NCI-H1694 (cell line): ENCODE results near the gene TMEM62.
"Not testable (repeated sequence)": the region's sequence is repeated elsewhere in the genome, so short reads cannot be mapped to it uniquely, and the experiment has no call there.

Source experiments
- DNase-seq: peaks from one replicate; lab custom pipeline; 2025; lab: John Stamatoyannopoulos, UW

Gene TMEM62

GRCh38 chr15:43209059-43209824 lies 75.9 kb downstream of the TMEM62 start:
- DNase-seq: no peak

GRCh38 chr15:43210172-43210745 lies 76.9 kb downstream of the TMEM62 start:
- no peak for DNase-seq

DNA sequence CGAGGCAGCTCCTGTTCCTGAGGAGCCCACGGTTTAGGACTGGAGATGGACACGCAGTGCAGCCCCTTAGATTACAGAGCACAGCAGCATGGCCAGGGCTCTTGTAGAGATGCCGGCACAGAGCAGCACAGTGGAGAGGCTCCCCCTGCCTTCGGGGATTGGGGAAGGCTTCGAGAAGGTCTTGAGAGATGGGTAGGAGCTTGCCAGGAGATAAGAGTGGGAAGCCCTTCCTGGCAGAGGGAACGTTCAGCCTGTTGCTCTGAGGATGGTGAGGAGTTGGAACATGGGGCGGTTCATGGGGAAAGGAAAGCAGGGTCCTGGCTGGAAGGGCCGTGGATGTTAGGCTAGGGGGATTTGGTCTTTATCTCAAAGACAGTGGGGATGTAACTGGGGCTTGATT lies 77.4 kb downstream of the TMEM62 start:
- DNase-seq: no peak

- DNase-seq: no peak
Measured at GRCh38 chr15:43211224-43211735, 77.9 kb downstream of the TMEM62 start.

- no peak for DNase-seq
Measured at GRCh38 chr15:43212299-43212698, 78.9 kb downstream of the TMEM62 start.

DNA sequence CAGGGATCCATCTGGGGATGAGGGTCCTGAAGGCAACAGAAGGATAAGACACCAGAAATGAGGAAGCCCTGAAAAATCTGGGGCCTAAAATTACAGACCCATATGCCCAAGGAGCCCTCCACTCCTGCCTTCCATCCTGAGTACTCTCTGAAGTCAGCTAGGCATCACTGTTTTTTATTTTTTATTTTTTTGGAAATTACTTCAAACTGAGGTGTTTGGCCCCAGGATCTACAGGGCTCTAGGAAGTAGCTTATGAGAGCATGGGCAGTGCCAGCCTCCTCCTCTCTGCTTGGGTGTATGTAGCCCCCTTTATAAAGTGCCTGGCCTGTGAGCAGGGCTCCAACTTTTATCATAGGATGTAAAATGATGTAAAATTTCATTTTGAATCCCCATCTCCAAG lies 79.6 kb downstream of the TMEM62 start:
- DNase-seq: no peak

GRCh38 chr15:43213466-43213865 lies 80.1 kb downstream of the TMEM62 start:
- no peak for DNase-seq

DNA sequence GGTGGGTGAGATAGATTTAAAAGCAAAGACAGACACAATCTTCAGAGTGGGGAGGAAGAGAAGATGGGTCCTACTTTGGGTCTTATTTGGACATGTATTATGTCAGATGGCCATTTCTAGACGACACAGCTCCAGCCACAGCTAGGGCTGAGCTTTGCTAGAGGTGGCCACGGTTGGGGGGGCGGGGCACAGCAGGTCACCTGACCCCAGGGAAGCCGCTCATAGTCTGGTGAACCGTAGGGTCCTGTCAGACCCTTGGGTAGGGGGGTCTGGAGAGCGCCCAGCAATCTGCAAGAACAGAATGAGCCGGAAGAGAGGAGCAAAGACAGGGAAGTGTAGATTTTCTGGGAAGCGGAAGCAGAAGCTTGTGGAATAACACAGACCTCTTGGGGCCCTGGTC lies 80.8 kb downstream of the TMEM62 start:
- DNase-seq: no peak

GRCh38 chr15:43214592-43215295 lies 81.4 kb downstream of the TMEM62 start:
- DNase-seq: no peak

DNA sequence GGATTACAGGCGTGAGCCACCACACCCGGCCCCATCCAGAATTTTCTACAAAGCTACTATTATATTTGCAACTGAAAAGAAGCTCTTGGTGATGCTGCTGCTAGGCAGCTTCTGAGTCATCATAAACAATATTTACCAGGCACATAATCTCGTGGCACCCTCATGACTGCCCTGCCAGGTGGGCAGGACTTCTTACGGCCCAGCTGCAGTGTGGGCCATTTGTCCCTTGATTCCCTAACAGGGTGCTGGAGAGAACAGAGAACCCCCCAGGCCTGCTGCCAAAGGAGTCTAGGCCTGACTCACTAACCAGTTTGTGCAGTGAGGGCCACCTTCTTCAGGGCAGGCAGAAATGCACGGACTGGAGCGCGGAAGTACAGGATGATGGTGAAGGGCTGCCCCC lies 82.6 kb downstream of the TMEM62 start:
- DNase-seq: no peak

DNA sequence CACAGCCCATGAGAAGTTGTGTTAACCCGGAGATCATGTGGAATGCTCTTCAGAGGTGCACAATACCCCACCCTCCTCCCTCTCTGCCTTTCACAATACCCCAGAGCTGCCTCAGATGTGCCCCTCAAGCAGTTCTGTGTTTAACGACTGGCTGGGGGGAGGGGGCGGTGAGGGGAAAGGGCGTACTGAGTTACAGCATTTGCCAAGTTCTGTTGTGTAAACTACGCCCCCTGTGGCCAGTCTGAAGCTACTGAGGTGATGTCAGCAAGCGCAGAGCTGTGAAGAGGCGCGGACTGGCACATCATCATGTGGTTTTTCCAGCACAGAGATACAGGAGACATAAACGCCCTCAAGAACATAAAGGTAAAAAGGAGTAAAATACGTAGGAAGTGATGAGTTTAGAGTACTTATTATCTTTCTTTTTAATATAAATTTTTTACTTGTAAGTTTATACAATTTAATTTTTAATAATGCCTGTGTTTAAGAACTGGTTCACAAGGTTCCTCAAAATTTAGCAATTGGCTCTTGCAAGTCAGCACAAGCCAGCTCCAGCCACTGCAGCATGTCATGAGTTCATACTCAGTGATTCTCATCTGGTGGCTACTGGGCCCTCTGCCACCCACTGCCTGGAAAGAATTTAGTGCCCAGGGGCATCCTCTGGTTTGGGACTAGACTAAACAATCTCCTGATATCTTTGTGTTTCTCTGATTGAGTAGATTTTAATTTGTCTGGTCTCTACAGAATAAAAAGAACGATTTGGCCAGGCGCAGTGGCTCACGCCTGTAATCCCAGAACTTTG lies 85.7 kb downstream of the TMEM62 start:
- DNase-seq: no peak

GRCh38 chr15:43219929-43220928 lies 86.8 kb downstream of the TMEM62 start:
- DNase-seq: no peak

DNA sequence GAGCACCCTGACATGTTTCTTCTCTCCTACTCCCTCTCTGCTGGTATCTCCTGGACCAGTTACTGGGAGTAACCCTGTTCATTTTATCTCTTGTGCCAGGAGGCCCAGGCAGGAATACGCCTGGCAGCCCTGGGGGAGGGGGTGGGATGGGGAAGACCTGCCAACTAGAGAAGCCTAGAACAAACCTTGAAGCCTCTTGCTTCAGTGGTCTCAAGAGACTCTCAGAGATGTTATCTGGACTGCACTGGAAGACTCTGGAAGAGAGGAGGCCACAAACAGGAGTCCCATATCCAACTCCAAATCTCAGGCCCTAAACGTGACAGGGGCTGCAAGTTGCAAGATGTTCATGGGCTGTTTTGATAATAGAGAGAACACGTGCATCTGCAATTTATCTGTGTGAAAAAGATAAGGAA lies 87.6 kb downstream of the TMEM62 start, which contains the start of gene EPB42:
TSS of gene EPB42 (minus strand) at position 28 of the 413 bp plus-strand sequence. CDS start 193 bp downstream, outside the sequence.
- DNase-seq: no peak

DNA sequence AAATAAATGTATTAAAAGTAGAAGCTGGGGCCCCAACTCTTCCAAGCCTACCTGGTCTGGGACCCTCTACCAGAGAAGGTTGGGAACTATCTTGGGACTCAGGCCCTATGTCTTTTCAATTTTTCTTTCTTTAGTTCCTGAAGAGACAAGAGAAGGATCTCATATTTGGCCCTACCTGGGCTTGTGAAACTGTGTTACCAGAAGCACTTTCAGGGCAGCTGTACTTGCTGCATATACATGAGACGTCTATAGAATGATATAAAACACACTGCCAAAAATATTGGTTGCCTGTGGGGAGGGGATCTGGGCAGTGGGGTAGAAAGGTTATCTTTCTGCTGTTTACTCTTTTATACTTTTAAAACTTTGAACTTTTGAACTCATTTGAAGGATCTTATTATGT lies 88.0 kb downstream of the TMEM62 start:
- no peak for DNase-seq

GRCh38 chr15:43225201-43225949 lies 92.0 kb downstream of the TMEM62 start:
- DNase-seq: peak; percentile 31

DNA sequence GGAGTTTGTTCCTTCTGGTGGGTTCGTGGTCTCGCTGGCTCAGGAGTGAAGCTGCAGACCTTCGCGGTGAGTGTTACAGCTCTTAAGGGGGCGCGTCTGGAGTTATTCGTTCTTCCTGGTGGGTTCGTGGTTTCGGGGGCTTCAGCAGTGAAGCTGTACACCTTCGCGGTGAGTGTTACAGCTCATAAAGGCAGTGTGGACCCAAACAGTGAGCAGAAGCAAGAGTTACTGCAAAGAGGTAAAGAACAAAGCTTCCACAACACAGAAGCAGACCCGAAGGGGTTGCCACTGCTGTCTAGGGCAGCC lies 92.5 kb downstream of the TMEM62 start:
- DNase-seq: not testable (repeated sequence)

- DNase-seq: no peak
Measured at GRCh38 chr15:43226436-43227305, 93.3 kb downstream of the TMEM62 start.

DNA sequence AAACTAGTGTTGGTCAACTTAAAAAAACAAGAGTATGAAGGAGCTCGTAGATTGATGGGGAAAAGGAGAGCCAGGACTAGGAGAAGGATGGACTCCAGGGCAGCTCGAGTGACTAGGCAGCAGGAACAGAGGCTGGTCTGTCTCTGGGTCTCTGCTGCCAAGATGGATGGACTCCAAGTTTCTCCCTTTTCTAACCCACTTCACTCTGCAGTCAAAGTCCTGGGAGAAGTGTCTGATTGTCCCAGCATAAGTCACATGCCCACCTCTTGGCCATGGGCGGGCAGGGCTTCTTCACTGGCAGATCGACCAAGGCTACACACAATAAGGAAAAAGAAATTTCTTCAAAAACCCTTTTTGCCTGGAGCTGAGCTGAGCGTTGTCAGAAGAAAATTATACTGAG lies 96.6 kb downstream of the TMEM62 start:
- DNase-seq: no peak

- DNase-seq: no peak
Measured at GRCh38 chr15:43230640-43231115, 97.3 kb downstream of the TMEM62 start.
